Activated CD8-positive, alpha-beta memory T cell treated with anti-CD3 and anti-CD28 coated beads, Interleukin-2, amount 10 ng/mL, durations not matched to agents 7 days and 5 days (primary cell): ENCODE results near the gene PCGF3. TPM values are rescaled to one million over a fixed set of nuclear protein-coding genes. Genes with fewer than 3 reads are reported as not detected.
"Not testable (repeated sequence)": the region's sequence is repeated elsewhere in the genome, so short reads cannot be mapped to it uniquely, and the experiment has no call there.

Source experiments
- ATAC-seq: fragments of 150-1000 bp; cut with Tn5 transposase; one replicate; pipeline ENCODE4 v1.10.0; 2021; ENCODE audit warnings: moderate library complexity
- CTCF ChIA-PET: fragments of 350-600 bp; sonication (Branson Sonifier 250); formaldehyde crosslinking; loops from one replicate; lab custom pipeline; 2021; ENCODE audit warnings: antibody characterized with exemption; lab: Charles Lee
- DNase-seq: peaks from one replicate; pipeline ENCODE4 v3.0.0-alpha.2; 2020
- H3K27ac Mint-ChIP-seq: one replicate; pipeline ENCODE4 v1.8.0; 2021; ENCODE audit warnings: mild to moderate bottlenecking, mixed read lengths
- H3K27me3 Mint-ChIP-seq: one replicate; pipeline ENCODE4 v1.8.0; 2021; ENCODE audit warnings: mixed read lengths
- H3K36me3 Mint-ChIP-seq: one replicate; pipeline ENCODE4 v1.8.0; 2021; ENCODE audit warnings: mild to moderate bottlenecking, mixed read lengths
- H3K4me1 Mint-ChIP-seq: one replicate; pipeline ENCODE4 v1.8.0; 2021; ENCODE audit warnings: mixed read lengths
- H3K4me3 Mint-ChIP-seq: one replicate; pipeline ENCODE4 v1.8.0; 2021; ENCODE audit warnings: mild to moderate bottlenecking, moderate library complexity, mixed read lengths
- H3K9me3 Mint-ChIP-seq: one replicate; pipeline ENCODE4 v1.8.0; 2022; ENCODE audit warnings: low read depth, mixed read lengths
- total RNA-seq, 2 experiments: library from RNA; stranded (reverse); gene quantifications; one replicate each; pipeline ENCODE4 v1.2.3, GENCODE V29; 2021

Gene PCGF3
- total RNA-seq, 2 experiments from 2014 or later: 38.9 to 49.0 TPM

- no peak overlapping the region for H3K4me3 Mint-ChIP-seq
- CTCF ChIA-PET: interaction anchor here (0.6 to 2.7 kb wide), 28 partner anchors 10 to 498 kb away, joined by 3 to 34 read pairs (median 4); partner anchors contain the start of genes ATP5ME, GAK, IDUA and MYL5
- H3K27me3 Mint-ChIP-seq: no peaks in the 10 kb centered on the region
- H3K9me3 Mint-ChIP-seq: no peaks in the 10 kb centered on the region
- H3K4me1 Mint-ChIP-seq: no peaks in the 10 kb centered on the region
- DNase-seq: peak; percentile 82
- peak; percentile 93 for ATAC-seq
- no peak overlapping the region for H3K27ac Mint-ChIP-seq
- H3K36me3 Mint-ChIP-seq: peaks cover 5% of the 10 kb centered on the region
Measured at GRCh38 chr4:742742-743311, 37.2 kb downstream of the PCGF3 start.

DNA sequence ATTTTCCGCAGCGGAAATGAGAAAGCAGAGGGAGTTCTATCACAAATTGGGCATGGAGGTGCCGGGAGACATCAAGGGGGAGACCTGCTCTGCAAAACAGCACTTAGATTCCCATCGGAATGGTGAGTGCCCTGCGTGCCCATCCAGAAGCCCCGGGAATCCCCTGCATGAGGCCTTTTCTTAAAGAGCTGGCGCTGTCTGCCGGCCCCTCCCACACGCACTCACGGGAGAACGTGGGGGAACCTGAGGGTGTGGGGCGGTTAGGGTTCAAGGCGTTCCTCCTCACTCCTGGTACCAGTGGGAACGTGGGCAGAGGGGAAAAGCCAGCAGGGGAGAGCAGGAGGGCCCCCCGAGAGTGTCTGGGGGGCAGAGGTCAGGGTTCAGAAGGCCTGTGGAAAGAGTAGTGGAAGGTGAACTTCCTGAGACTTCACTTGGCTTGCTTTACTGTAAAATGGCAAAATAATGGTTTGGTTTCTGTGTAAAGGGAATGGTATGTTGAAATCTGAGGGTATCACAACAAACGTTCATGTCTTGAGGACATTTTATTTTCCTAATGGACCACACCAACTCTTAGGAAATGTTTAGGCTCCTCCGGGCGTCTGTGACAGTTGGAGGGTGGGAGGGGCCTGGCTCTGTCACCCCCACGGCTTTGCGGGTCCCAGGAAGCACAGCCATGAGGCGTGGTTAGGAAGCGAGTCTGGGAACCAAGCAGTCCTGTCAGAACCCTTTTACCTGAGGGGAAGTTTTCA is 38.0 kb downstream of the PCGF3 start:
- H3K4me3 Mint-ChIP-seq: no peak overlapping the region
- CTCF ChIA-PET: interaction anchor here (0.8 to 2.7 kb wide), 9 partner anchors 9 to 267 kb away, joined by 3 to 34 read pairs (median 6); partner anchors contain the start of genes GAK, IDUA and TMEM175
- DNase-seq: no peak
- no peak overlapping the region for H3K27ac Mint-ChIP-seq
- H3K4me1 Mint-ChIP-seq: no peaks in the 10 kb centered on the region
- no peak for ATAC-seq
- no peaks in the 10 kb centered on the region for H3K9me3 Mint-ChIP-seq
- H3K36me3 Mint-ChIP-seq: peaks cover 11% of the 10 kb centered on the region
- no peaks in the 10 kb centered on the region for H3K27me3 Mint-ChIP-seq

GRCh38 chr4:744212-744841 is 38.7 kb downstream of the PCGF3 start:
- H3K27ac Mint-ChIP-seq: no peak overlapping the region
- CTCF ChIA-PET: no interaction called here

GRCh38 chr4:747546-748170 is 42.0 kb downstream of the PCGF3 start:
- CTCF ChIA-PET: no interaction called here
- H3K27ac Mint-ChIP-seq: no peak overlapping the region
- H3K9me3 Mint-ChIP-seq: no peaks in the 10 kb centered on the region
- H3K36me3 Mint-ChIP-seq: peaks cover 18% of the 10 kb centered on the region
- H3K4me1 Mint-ChIP-seq: no peaks in the 10 kb centered on the region
- no peak overlapping the region for H3K4me3 Mint-ChIP-seq
- no peaks in the 10 kb centered on the region for H3K27me3 Mint-ChIP-seq
- no peak for ATAC-seq
- DNase-seq: no peak

More at GRCh38 chr4:744212-744841, 38.7 kb downstream of the PCGF3 start:
- H3K9me3 Mint-ChIP-seq: no peaks in the 10 kb centered on the region
- no peak for ATAC-seq
- H3K36me3 Mint-ChIP-seq: peaks cover 14% of the 10 kb centered on the region
- no peaks in the 10 kb centered on the region for H3K4me1 Mint-ChIP-seq
- H3K4me3 Mint-ChIP-seq: no peak overlapping the region
- no peak for DNase-seq
- H3K27me3 Mint-ChIP-seq: no peaks in the 10 kb centered on the region

DNA sequence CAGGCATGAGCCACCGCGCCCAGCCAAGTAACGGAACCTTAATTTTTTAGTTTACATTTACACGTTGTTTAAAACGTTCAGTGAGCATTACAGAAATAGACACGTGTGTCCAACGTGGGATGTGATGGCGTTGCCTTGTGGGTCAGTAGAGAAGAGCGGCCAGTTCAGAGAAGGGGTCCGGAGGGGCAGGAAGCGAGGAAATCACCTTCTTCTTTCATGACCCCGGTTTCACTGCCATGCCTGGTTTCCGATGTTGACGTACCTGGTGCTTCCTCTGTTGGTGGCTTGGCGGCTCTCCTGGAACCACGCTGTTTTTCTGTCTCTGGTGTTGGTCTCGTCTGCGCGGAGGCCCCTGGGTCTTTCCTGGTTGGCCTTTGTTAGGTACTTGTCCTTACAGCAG is 42.8 kb downstream of the PCGF3 start:
- DNase-seq (no peak), ATAC-seq (no peak)
- H3K36me3 Mint-ChIP-seq: peaks cover 18% of the 10 kb centered on the region
- H3K27me3 Mint-ChIP-seq: no peaks in the 10 kb centered on the region
- H3K27ac Mint-ChIP-seq: no peak overlapping the region
- H3K4me1 Mint-ChIP-seq: no peaks in the 10 kb centered on the region
- CTCF ChIA-PET: no interaction called here
- H3K4me3 Mint-ChIP-seq: no peak overlapping the region
- H3K9me3 Mint-ChIP-seq: no peaks in the 10 kb centered on the region

DNA sequence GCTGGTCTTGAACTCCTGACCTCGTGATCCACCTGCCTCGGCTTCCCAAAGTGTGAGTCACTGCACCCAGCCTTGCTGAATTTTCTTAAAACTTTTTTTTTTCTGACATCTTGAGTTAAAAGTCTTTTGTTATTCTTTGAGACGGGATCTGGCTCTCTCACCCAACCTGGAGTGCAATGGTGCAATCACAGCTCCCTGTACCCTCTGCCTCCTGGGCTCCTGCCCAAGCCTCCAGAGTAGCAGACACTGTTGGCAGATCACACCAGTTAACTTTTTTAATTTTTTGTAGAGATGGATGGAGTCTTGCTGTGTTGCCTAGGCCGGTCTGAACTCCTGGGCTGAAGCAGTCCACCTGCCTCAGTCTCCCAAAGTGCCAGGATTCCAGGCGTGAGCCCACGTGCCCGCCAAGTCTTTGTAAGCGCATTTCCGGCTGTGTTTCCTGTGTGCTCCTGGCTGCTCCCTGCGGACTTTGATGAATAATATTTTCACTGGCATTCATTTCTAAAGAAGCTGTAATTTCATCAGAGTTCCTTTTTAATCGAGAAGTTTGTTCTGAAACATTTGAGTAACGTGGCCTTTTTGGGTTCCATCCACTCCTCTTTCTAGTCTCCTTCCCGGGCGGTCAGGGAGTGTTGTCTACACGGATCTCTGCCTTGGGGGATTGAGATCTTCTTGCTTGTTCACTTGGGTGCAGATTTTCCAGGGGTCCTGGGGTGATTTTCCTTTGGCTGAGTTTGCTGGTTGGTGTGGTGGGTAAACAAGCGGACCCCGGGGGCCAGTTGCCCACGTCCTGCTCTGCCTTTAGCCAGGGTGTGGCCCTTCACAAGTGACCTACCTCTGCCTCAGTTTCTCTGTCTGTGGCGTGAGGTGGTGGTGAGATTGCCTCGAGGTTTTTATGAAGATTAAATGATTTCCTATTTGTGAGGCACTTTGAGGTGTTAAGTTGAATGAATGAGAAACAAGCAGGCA is 44.4 kb downstream of the PCGF3 start:
- CTCF ChIA-PET: interaction anchor here (1.3 kb wide), 1 partner anchor 32 kb away, joined by 3 read pairs; no protein-coding TSS in a partner anchor
- H3K27ac Mint-ChIP-seq: no peak overlapping the region

GRCh38 chr4:751676-752075 is 46.0 kb downstream of the PCGF3 start:
- Mint-ChIP-seq H3K4me3 (no peak overlapping the region), H3K9me3 (no peaks in the 10 kb centered on the region), H3K27me3 (no peaks in the 10 kb centered on the region), H3K27ac (no peak overlapping the region), H3K4me1 (no peaks in the 10 kb centered on the region), H3K36me3 (peaks cover 17% of the 10 kb centered on the region)
- CTCF ChIA-PET: no interaction called here
- ATAC-seq (no peak), DNase-seq (no peak)

More for the DNA sequence above, 44.4 kb downstream of the PCGF3 start:
- H3K27me3 Mint-ChIP-seq: no peaks in the 10 kb centered on the region
- DNase-seq (no peak), ATAC-seq (no peak)
- peaks cover 15% of the 10 kb centered on the region for H3K36me3 Mint-ChIP-seq
- no peak overlapping the region for H3K4me3 Mint-ChIP-seq
- H3K9me3 Mint-ChIP-seq: no peaks in the 10 kb centered on the region
- no peaks in the 10 kb centered on the region for H3K4me1 Mint-ChIP-seq

DNA sequence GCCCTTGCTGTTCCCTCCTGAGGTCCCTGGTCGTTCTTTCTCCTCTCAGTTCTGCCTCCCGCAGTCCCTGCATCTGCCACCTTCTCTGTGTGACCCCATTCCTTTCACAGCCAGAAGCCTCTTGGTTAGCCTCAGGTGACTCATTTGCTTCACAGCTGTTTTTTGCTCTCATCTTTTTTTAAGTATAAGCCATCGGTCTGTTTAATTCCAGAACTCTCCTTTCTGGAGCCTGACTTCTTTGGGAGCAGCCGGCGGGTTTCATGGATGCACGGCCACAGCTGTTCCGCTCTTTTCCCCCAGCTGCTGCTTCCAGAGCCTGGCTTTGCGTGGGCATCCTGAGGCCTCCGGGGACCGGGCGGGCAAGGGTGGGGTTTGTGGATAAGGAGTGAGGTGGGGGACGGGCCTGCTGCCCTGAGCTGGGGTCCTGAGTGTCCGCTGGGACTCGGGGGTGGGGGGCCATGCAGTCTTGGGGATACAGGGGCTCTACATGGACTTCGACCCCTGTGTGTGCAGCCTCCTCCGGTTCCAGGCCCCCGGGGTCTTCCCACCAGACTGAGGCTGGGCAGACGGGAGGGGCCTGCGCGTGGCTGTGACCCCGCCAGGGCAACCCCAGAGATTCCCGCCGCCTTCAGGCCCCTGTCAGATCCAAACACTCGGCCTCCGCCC is 46.7 kb downstream of the PCGF3 start:
- peaks cover 17% of the 10 kb centered on the region for H3K36me3 Mint-ChIP-seq
- CTCF ChIA-PET: interaction anchor here (1.5 kb wide), 1 partner anchor 10 kb away, joined by 9 read pairs; no protein-coding TSS in a partner anchor
- no peaks in the 10 kb centered on the region for H3K9me3 Mint-ChIP-seq
- no peaks in the 10 kb centered on the region for H3K27me3 Mint-ChIP-seq
- H3K4me1 Mint-ChIP-seq: no peaks in the 10 kb centered on the region
- ATAC-seq (no peak), DNase-seq (no peak)
- no peak overlapping the region for H3K4me3 Mint-ChIP-seq
- H3K27ac Mint-ChIP-seq: peak overlapping the region; percentile 56

DNA sequence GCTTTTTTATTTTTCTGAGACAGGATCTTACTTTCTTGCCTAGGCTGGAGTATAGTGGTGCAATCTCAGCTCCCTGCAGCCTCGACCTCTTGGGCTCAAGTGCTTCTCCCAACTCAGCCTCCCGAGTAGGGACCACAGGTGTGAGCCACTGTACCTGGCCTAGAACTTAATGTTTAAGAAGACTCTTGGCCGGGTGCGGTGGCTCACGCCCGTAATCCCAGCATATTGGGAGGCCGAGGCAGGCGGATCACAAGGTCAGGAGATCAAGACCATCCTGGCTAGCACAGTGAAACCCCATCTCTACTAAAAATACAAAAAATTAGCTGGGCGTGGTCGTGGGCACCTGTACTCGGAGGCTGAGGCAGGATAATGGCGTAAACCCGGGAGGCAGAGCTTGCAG is 47.6 kb downstream of the PCGF3 start:
- peaks cover 14% of the 10 kb centered on the region for H3K36me3 Mint-ChIP-seq
- H3K27me3 Mint-ChIP-seq, ATAC-seq, H3K27ac Mint-ChIP-seq, H3K9me3 Mint-ChIP-seq, H3K4me3 Mint-ChIP-seq, H3K4me1 Mint-ChIP-seq, DNase-seq: not testable (repeated sequence)
- CTCF ChIA-PET: interaction anchor here (1.5 kb wide), 1 partner anchor 11 kb away, joined by 9 read pairs; no protein-coding TSS in a partner anchor

GRCh38 chr4:754221-755120 is 48.8 kb downstream of the PCGF3 start:
- no peaks in the 10 kb centered on the region for H3K27me3 Mint-ChIP-seq
- H3K4me3 Mint-ChIP-seq: no peak overlapping the region
- no peak for DNase-seq
- no peaks in the 10 kb centered on the region for H3K4me1 Mint-ChIP-seq
- CTCF ChIA-PET: interaction anchor here (1.7 kb wide), 1 partner anchor 12 kb away, joined by 4 read pairs; no protein-coding TSS in a partner anchor
- H3K27ac Mint-ChIP-seq: no peak overlapping the region
- H3K36me3 Mint-ChIP-seq: peaks cover 7% of the 10 kb centered on the region
- no peak for ATAC-seq
- H3K9me3 Mint-ChIP-seq: no peaks in the 10 kb centered on the region

DNA sequence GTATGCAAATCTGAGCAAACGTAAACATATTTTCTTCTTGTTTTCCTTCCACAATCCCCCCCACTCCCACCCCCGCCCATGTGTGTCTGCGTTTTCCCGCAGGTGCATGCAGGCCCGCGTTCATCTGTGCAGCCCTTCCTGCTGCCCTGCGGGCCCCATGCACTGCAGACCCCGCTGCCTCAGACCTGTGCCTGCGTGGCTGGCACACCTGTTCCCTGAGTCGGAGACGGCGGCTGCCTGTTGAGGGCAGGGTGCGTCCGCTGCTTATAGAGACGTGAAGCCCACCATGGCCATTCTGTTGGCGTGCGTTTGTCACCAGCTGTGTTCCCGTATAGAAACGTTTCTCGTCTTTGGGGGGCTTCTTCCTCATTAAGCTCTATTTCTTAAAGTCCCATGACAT is 51.5 kb downstream of the PCGF3 start:
- Mint-ChIP-seq H3K4me3 (no peak overlapping the region), H3K36me3 (peaks cover 19% of the 10 kb centered on the region), H3K4me1 (no peaks in the 10 kb centered on the region), H3K27me3 (no peaks in the 10 kb centered on the region), H3K27ac (no peak overlapping the region), H3K9me3 (no peaks in the 10 kb centered on the region)
- CTCF ChIA-PET: interaction anchor here (1.4 kb wide), 2 partner anchors 14 to 19 kb away, joined by 3 to 4 read pairs; no protein-coding TSS in a partner anchor
- DNase-seq (no peak), ATAC-seq (no peak)
